Heart right ventricle (tissue), 16 donors: Measurements from ENCODE around the gene SLC22A8. TPM values are rescaled to one million over a fixed set of nuclear protein-coding genes. Genes with fewer than 3 reads are reported as not detected.

ENCODE experiments used
- ATAC-seq, 8 donors: fragments of 200-7000 bp; cut with Tn5 transposase; one replicate each; pipeline ENCODE4 v1.9.1; 2020; ENCODE audit warnings: mild to moderate bottlenecking in 8 of 8, moderate library complexity in 8 of 8, moderate number of reproducible peaks in 1 of 8
- DNase-seq, 2 donors: peaks; one replicate each; pipeline ENCODE4 v3.0.0-alpha.2; 2020
- H3K27ac ChIP-seq, 10 donors: fragments of 200-600 bp; sonication (generic) in 2 of 10; one replicate each; pipeline versions ENCODE4 v1.5.0 to v1.8.0; 2020 to 2022; ENCODE audit warnings: mild to moderate bottlenecking in 3 of 10
- H3K27me3 ChIP-seq, 7 donors: fragments of 200-600 bp; one replicate each; pipeline ENCODE4 v1.8.0; 2021 to 2022; ENCODE audit warnings: mild to moderate bottlenecking in 2 of 7
- H3K36me3 ChIP-seq, 9 donors: fragments of 200-600 bp; sonication (generic) in 1 of 9; one replicate each; pipeline versions ENCODE4 v1.5.0 to v1.8.0; 2020 to 2022; ENCODE audit warnings: mild to moderate bottlenecking in 2 of 9
- H3K4me1 ChIP-seq, 9 donors: fragments of 200-600 bp; sonication (generic) in 1 of 9; one replicate each; pipeline versions ENCODE4 v1.5.0 to v1.8.0; 2020 to 2022; ENCODE audit warnings: mild to moderate bottlenecking in 4 of 9
- H3K4me3 ChIP-seq, 10 donors: fragments of 200-600 bp; sonication (generic) in 2 of 10; one replicate each; pipeline versions ENCODE4 v1.5.0 to v1.8.0; 2020 to 2022; ENCODE audit warnings: mild to moderate bottlenecking in 7 of 10, moderate library complexity in 2 of 10
- H3K9me3 ChIP-seq, 11 donors: fragments of 200-600 bp in 10 of 11; sonication (generic) in 2 of 11; one replicate each; pipeline versions ENCODE4 v1.5.0 to v1.8.0; 2013 to 2022; ENCODE audit warnings: mild to moderate bottlenecking in 2 of 11, control low read depth in 1 of 11, moderate library complexity in 1 of 11
- WGBS, 2 donors: extraction: QIAGEN DNeasy Blood & Tissue Kit; methylation state at CpG; one replicate each; pipeline ENCODE4 v1.1.7; 2013; ENCODE audit warnings: inconsistent platforms in 1 of 2; 5-methylcytosine and 5-hydroxymethylcytosine counted together
- intact Hi-C, 10 donors: fragments of 100-400 bp; cut with DNase I; formaldehyde crosslinking; loops; one replicate each; pipeline versions ENCODE4 v1.11.1 to v1.14.2; 2022
- polyA plus RNA-seq, 2 donors: library from polyadenylated mRNA; stranded (reverse); fragments of 200-250 nt; gene quantifications; one replicate each; pipeline ENCODE4 v1.2.3, GENCODE V29; 2013
- total RNA-seq, 10 donors: library from RNA; stranded (reverse); fragmentation: NEBNext Ultra II Directional in 3 of 10; extraction: Animal tissue kit (Norgen Biotek cat#: 25700) in 3 of 10; gene quantifications; one replicate each; pipeline versions ENCODE4 v1.2.1 to v1.2.4, GENCODE V29; 2021 to 2023
- TF ChIP-seq, protein P1 (sequence below), 9 donors: fragments of 200-600 bp; sonication (generic) in 2 of 9; IDR thresholded peaks; one replicate each; pipeline versions ENCODE4 v1.5.0 to v1.8.0; 2021 to 2022; ENCODE audit warnings: antibody characterized with exemption in 9 of 9, mild to moderate bottlenecking in 5 of 9, moderate library complexity in 1 of 9
- donor health status: Arrhythmogenic right ventricular cardiomyopathy.
- donor health status: ischemic (EF 13 %, LVEDD 7.1; RV severe dilation, severe dysfunction).
- donor health status: healthy with polysubstance abuse.
- donor health status: DM: no; HTN: yes; CAD: no.
- donor health status: DM: no; HTN: no; CAD: no.
- donor health status: ischemic (EF 25% LVEDD 6.9; RV normal size, moderate dysfunction).
- donor health status: ischemic (EF 25% LVEDD 5.7; RV mildly dilated, moderate dysfunction).
- donor health status: healthy.
- donor health status: DM: yes; HTN: yes; CAD: no.
- donor health status: Ischemic cardiomyopathy.
- donor health status: ischemic (EF 35%, LVEDD 5.7; RV mildly dilated, moderate dysfunction).
- donor health status: nonischemic (EF 11% LVEDD 7.7; RV severe dilation, severe dysfunction).
- donor health status: DM: yes; HTN: yes; CAD: no.
- donor health status: PGD.
- donor health status: ischemic (EF 29% LVEDD 5.4; RV normal size, mild dysfunction).
- donor health status: nonischemic (EF 23%, LVEDD 6.1; RV moderate dilation, normal function).

The SLC22A8 gene
- total and polyA plus RNA-seq, 12 donors = not detected

DNA sequence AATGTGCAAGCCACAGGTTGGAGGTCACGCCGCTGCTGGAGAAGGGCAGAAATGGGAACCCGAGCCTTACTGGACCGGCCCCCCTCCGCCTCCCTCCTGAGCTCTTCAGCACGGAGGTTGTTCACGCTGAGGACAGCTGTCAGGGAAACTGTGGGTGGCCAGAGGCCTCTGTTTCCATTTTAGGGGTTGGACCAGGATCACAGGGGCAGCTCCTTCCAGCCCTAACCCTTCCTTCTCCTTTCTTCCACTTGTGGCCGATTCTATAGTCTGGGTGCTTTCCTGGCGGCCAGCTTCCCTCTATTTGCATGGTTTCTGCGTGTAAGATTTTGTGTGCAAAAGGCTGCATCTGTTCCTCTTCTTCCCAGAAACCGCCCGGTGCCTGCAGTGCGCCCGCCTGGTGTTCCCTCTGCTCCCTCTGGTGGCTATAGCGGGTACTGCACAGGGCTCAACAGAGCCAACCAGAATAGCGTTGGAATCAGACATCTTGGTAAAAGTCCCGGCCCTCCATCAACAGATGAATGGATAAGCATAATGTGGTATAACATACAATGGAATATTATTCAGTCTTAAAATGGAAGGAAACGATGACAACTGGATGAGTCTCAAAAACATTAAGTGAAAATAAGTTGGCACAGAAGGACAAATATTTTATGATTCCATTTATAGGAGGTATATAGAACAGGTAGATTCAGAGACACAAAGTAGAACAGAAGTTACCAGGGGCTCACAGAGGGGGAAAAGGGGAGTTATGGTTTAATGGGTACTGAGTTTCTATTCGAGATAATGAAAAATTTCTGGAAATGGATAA lies 8.4 kb upstream of the SLC22A8 start:
- DNase-seq (peak; percentile 86 to 89), ATAC-seq (peak; percentile 88 to 95 (median 90))
- no peak overlapping the region for H3K4me3 ChIP-seq
- TF ChIP-seq, protein P1, sequence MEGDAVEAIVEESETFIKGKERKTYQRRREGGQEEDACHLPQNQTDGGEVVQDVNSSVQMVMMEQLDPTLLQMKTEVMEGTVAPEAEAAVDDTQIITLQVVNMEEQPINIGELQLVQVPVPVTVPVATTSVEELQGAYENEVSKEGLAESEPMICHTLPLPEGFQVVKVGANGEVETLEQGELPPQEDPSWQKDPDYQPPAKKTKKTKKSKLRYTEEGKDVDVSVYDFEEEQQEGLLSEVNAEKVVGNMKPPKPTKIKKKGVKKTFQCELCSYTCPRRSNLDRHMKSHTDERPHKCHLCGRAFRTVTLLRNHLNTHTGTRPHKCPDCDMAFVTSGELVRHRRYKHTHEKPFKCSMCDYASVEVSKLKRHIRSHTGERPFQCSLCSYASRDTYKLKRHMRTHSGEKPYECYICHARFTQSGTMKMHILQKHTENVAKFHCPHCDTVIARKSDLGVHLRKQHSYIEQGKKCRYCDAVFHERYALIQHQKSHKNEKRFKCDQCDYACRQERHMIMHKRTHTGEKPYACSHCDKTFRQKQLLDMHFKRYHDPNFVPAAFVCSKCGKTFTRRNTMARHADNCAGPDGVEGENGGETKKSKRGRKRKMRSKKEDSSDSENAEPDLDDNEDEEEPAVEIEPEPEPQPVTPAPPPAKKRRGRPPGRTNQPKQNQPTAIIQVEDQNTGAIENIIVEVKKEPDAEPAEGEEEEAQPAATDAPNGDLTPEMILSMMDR (IDR thresholded peaks at IDR 0.05) = peak; percentile 97 to 100 (median 100)
- WGBS, 2 donors = 13% methylated on average over 19 of the region's 19 CpGs
- no peak overlapping the region for H3K27ac ChIP-seq
- H3K27me3 ChIP-seq = peaks cover 0 to 19% (median 3%) of the 10 kb centered on the region in 7 donors
- no peaks in the 10 kb centered on the region for H3K9me3 ChIP-seq
- intact Hi-C loops = loop anchor here (1.0 to 2.0 kb wide), 3 partner anchors 113 to 118 kb away; no protein-coding TSS in a partner anchor
- no peaks in the 10 kb centered on the region for H3K36me3 ChIP-seq
- H3K4me1 ChIP-seq = peaks cover 0 to 8% (median 5%) of the 10 kb centered on the region in 9 donors

DNA sequence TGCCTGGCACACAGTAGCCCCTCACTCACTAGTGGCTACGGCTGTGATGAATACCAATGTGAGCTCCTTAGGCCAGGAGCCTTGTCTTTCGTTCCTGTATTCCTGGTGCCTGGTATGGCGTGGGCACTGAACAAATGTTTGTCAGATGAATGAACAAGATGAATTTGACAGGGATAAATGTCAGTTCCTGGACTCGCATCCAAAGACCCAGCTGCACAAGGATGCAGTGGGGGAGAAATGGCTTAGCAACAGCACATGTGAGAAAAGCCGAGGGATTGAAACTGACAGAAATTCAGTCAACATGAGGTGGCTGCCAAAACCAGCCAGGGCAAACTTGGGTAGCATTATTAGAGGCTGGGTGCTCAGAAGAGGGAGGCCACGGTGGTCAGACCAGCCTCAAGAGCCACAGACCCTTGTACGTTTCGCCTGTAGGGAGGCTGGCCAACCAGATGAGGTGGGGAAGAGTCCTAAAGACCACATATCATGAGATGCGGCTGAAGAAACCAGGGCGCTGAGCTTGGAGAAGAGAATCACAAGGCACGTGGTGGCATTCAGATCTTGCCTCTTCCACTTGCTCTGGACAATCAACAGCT lies 7.7 kb upstream of the SLC22A8 start:
- intact Hi-C loops = loop anchor here in 4 of 10 donors (2.0 kb wide), 2 partner anchors 113 to 117 kb away; no protein-coding TSS in a partner anchor

DNA sequence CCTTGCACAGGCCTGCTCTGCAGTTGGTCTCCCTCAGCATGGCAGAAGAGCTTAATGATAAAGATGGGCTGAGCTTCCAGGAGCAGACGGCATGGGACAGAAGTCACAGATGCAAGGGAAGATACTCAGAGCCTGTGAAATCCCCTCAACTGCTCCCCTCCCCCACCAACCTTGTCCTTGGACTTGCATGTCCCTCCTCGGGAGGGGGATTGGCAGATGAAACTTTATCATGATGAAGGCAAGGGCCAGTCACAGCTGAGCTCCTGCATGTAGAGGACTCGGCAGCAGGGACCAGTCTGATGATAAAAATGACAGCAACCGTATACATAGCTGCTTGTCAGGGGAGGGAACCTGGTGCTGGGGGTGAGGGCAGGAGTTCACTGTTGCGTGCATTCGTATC lies 6.8 kb upstream of the SLC22A8 start:
- intact Hi-C loops = loop anchor here in 4 of 10 donors (2.0 kb wide), 2 partner anchors 112 to 116 kb away; no protein-coding TSS in a partner anchor
- 67 to 77% methylated on average over 6 of the region's 6 CpGs for WGBS, 2 donors

More for the DNA sequence above, 7.7 kb upstream of the SLC22A8 start:
- ATAC-seq (no peak), DNase-seq (no peak)
- H3K27ac ChIP-seq = no peak overlapping the region
- H3K27me3 ChIP-seq = peaks cover 0 to 21% (median 4%) of the 10 kb centered on the region in 7 donors
- TF ChIP-seq, protein P1 (IDR thresholded peaks at IDR 0.05) = no peak
- 86 to 88% methylated on average over 11 of the region's 11 CpGs for WGBS, 2 donors
- H3K4me3 ChIP-seq = no peak overlapping the region
- H3K4me1 ChIP-seq = peaks cover 0 to 8% (median 5%) of the 10 kb centered on the region in 9 donors
- no peaks in the 10 kb centered on the region for H3K9me3 ChIP-seq
- no peaks in the 10 kb centered on the region for H3K36me3 ChIP-seq

More for the DNA sequence above, 6.8 kb upstream of the SLC22A8 start:
- H3K36me3 ChIP-seq = no peaks in the 10 kb centered on the region
- H3K27me3 ChIP-seq = peaks cover 0 to 22% (median 4%) of the 10 kb centered on the region in 7 donors
- H3K4me3 ChIP-seq = no peak overlapping the region
- no peak overlapping the region for H3K27ac ChIP-seq
- DNase-seq = no peak
- ATAC-seq = no peak
- H3K4me1 ChIP-seq = peaks cover 0 to 8% (median 5%) of the 10 kb centered on the region in 9 donors
- TF ChIP-seq, protein P1 (IDR thresholded peaks at IDR 0.05) = no peak
- no peaks in the 10 kb centered on the region for H3K9me3 ChIP-seq
